ENCODE measurements around the gene WDR89.
"Not testable (repeated sequence)": the region's sequence is repeated elsewhere in the genome, so short reads cannot be mapped to it uniquely, and the experiment has no call there.

The WDR89 gene

GRCh38 chr14:63672417-63673180 is 30.9 kb upstream of the WDR89 start:
- no peak overlapping the region for H3K9ac ChIP-seq (ENCODE audit: low read length)
- no peaks in the 10 kb centered on the region for H3K9me3 ChIP-seq (ENCODE audit: control insufficient read depth, low read depth, low read length)
- H3K4me1 ChIP-seq (ENCODE audit: control insufficient read depth, low read depth, low read length), result no peaks in the 10 kb centered on the region
- no peaks in the 10 kb centered on the region for H3K36me3 ChIP-seq (ENCODE audit: control insufficient read depth, low read depth, low read length)
- H3K4me3 ChIP-seq (ENCODE audit: low read length), result no peak overlapping the region
- H3K27me3 ChIP-seq (ENCODE audit: control insufficient read depth, insufficient read depth, low read length), result no peaks in the 10 kb centered on the region
- H3K27ac ChIP-seq (ENCODE audit: low read length), result no peak overlapping the region

DNA sequence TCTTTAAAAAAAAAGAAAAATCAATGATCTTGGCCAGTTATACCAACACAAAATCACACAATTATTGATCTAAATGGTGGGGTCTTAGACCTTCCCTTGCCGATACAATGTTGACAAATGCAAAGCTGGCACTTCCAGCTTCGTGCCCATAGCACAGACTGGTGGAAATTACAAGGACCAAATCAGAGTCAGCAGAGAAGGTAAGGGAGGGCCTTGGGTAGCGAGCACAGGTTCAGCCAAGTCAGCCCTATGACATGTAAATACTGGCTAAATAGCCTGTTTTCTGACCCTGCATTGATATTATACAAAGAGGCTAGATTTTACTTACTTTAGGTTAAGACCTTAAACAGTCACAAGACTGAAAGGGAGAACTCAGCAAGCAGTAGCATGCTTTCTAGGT is 30.3 kb upstream of the WDR89 start:
- H3K36me3 ChIP-seq (ENCODE audit: control insufficient read depth, low read depth, low read length), result no peaks in the 10 kb centered on the region
- H3K9me3 ChIP-seq (ENCODE audit: control insufficient read depth, low read depth, low read length), result no peaks in the 10 kb centered on the region
- no peak overlapping the region for H3K4me3 ChIP-seq (ENCODE audit: low read length)
- no peaks in the 10 kb centered on the region for H3K4me1 ChIP-seq (ENCODE audit: control insufficient read depth, low read depth, low read length)
- H3K9ac ChIP-seq (ENCODE audit: low read length), result no peak overlapping the region
- no peak overlapping the region for H3K27ac ChIP-seq (ENCODE audit: low read length)
- H3K27me3 ChIP-seq (ENCODE audit: control insufficient read depth, insufficient read depth, low read length), result no peaks in the 10 kb centered on the region

DNA sequence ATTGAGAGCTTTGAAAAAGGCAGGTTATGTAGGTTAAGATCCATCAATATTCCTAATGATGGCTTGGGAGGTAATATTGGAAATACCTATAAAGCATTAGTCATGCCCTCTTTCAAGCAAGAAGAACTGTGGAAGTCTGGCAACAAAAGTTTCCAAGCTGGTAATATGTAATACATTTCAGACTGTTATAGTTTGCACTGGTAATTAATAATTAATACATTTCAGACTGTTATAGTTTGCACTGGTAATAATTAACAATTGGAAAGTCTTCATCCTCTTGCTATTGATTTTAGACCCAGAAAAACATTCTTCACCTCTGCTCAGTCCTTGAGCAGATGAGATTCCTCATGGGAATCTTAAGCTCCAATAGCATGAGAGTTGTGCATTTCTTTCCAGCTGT is 29.0 kb upstream of the WDR89 start:
- H3K9ac ChIP-seq (ENCODE audit: low read length), result no peak overlapping the region
- no peaks in the 10 kb centered on the region for H3K9me3 ChIP-seq (ENCODE audit: control insufficient read depth, low read depth, low read length)
- no peaks in the 10 kb centered on the region for H3K36me3 ChIP-seq (ENCODE audit: control insufficient read depth, low read depth, low read length)
- H3K4me3 ChIP-seq (ENCODE audit: low read length), result no peak overlapping the region
- H3K4me1 ChIP-seq (ENCODE audit: control insufficient read depth, low read depth, low read length), result no peaks in the 10 kb centered on the region
- no peak overlapping the region for H3K27ac ChIP-seq (ENCODE audit: low read length)
- H3K27me3 ChIP-seq (ENCODE audit: control insufficient read depth, insufficient read depth, low read length), result no peaks in the 10 kb centered on the region

DNA sequence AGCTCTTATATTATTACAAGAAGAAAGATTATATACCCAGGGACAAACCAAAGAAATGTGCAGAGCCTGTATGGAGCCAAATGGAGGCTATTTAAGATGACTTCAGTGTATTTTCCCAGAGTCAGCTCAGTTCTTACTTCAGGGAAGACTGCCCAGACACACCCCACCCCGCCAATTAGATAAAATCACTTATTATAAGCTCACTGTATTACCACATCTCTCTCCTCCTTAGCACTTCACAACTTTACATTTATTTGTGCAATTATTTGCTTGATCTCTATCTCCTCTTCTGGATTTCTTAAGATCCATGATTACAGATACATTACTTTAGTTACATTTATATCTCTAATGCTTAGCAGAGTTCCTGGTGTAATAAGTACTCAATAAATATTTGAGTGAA is 24.7 kb upstream of the WDR89 start:
- no peak overlapping the region for H3K4me3 ChIP-seq (ENCODE audit: low read length)
- H3K27me3 ChIP-seq (ENCODE audit: control insufficient read depth, insufficient read depth, low read length), result no peaks in the 10 kb centered on the region
- H3K4me1 ChIP-seq (ENCODE audit: control insufficient read depth, low read depth, low read length), result no peaks in the 10 kb centered on the region
- no peaks in the 10 kb centered on the region for H3K9me3 ChIP-seq (ENCODE audit: control insufficient read depth, low read depth, low read length)
- H3K36me3 ChIP-seq (ENCODE audit: control insufficient read depth, low read depth, low read length), result no peaks in the 10 kb centered on the region
- H3K27ac ChIP-seq (ENCODE audit: low read length), result no peak overlapping the region
- H3K9ac ChIP-seq (ENCODE audit: low read length), result no peak overlapping the region

GRCh38 chr14:63663428-63664341 is 22.0 kb upstream of the WDR89 start:
- no peaks in the 10 kb centered on the region for H3K4me1 ChIP-seq (ENCODE audit: control insufficient read depth, low read depth, low read length)
- no peaks in the 10 kb centered on the region for H3K36me3 ChIP-seq (ENCODE audit: control insufficient read depth, low read depth, low read length)
- no peak overlapping the region for H3K9ac ChIP-seq (ENCODE audit: low read length)
- no peak overlapping the region for H3K27ac ChIP-seq (ENCODE audit: low read length)
- H3K4me3 ChIP-seq (ENCODE audit: low read length), result no peak overlapping the region
- no peaks in the 10 kb centered on the region for H3K27me3 ChIP-seq (ENCODE audit: control insufficient read depth, insufficient read depth, low read length)
- no peaks in the 10 kb centered on the region for H3K9me3 ChIP-seq (ENCODE audit: control insufficient read depth, low read depth, low read length)

DNA sequence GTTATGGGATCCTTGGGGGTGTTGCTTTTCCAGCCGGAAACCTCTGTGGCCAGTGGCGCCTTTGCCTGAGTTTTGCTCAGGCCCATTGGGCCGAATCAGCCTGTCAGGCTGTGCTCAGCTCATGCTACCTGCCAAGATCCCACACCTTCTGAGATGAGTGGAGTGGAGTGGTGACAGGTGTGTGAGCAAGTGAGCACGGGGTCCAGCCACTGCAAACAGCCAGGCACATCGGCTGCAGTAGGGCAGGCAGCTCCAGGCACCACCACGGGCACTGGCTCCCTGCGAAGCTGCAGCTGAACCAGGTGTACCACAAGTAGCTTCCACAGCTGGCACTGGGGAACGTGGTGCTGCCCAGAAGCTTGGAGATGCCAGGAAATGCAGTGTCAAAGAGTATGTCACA is 21.1 kb upstream of the WDR89 start:
- Histone ChIP-seq H3K27ac (ENCODE audit: low read length) (no peak overlapping the region), H3K9ac (ENCODE audit: low read length) (no peak overlapping the region), H3K27me3 (ENCODE audit: control insufficient read depth, insufficient read depth, low read length) (no peaks in the 10 kb centered on the region), H3K36me3 (ENCODE audit: control insufficient read depth, low read depth, low read length) (no peaks in the 10 kb centered on the region), H3K9me3 (ENCODE audit: control insufficient read depth, low read depth, low read length) (no peaks in the 10 kb centered on the region), H3K4me1 (ENCODE audit: control insufficient read depth, low read depth, low read length) (no peaks in the 10 kb centered on the region), H3K4me3 (ENCODE audit: low read length) (no peak overlapping the region)

DNA sequence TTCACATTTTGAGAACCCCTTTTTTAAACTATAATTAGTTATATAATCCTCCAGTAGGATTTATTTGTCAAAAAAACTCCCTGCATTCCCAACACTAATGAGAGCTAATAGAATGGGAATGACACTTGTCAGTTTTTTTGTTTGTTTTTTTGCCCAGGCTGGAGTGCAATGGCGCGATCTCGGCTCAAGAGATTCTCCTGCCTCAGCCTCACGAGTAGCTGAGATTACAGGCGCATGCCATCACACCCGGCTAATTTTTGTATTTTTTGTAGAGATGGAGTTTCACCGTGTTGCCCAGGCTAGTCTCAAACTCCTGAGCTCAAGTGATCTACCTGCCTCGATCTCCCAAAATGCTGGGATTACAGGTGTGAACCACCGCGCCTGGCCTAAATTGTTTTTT is 20.2 kb upstream of the WDR89 start:
- H3K36me3 ChIP-seq (ENCODE audit: control insufficient read depth, low read depth, low read length); H3K9ac ChIP-seq (ENCODE audit: low read length); H3K27ac ChIP-seq (ENCODE audit: low read length); H3K4me1 ChIP-seq (ENCODE audit: control insufficient read depth, low read depth, low read length); H3K4me3 ChIP-seq (ENCODE audit: low read length); H3K27me3 ChIP-seq (ENCODE audit: control insufficient read depth, insufficient read depth, low read length); H3K9me3 ChIP-seq (ENCODE audit: control insufficient read depth, low read depth, low read length): not testable (repeated sequence)

- Histone ChIP-seq H3K4me3 (ENCODE audit: low read length) (no peak overlapping the region), H3K36me3 (ENCODE audit: control insufficient read depth, low read depth, low read length) (no peaks in the 10 kb centered on the region), H3K9me3 (ENCODE audit: control insufficient read depth, low read depth, low read length) (no peaks in the 10 kb centered on the region), H3K4me1 (ENCODE audit: control insufficient read depth, low read depth, low read length) (no peaks in the 10 kb centered on the region), H3K9ac (ENCODE audit: low read length) (no peak overlapping the region), H3K27ac (ENCODE audit: low read length) (no peak overlapping the region), H3K27me3 (ENCODE audit: control insufficient read depth, insufficient read depth, low read length) (no peaks in the 10 kb centered on the region)
Observed at GRCh38 chr14:63659726-63660125, 18.1 kb upstream of the WDR89 start.

DNA sequence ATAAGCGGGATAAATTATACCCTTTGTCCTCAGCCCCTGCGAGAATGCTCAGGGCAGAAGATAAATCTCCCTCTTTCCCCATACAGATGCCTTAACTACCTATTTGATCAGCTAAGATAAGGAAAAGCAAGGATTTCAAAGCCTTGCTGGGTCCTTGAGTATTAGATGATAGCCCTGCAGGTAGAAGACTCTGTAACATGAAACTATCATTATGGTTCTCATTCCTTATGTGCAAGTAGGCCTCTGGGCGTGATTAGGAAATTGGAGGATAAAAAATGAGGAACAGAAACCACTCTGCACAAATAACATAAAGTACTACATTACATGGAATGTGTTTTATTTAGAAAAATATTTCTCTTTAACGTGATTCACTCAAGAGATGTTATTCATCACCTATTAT is 14.5 kb upstream of the WDR89 start:
- Histone ChIP-seq H3K36me3 (ENCODE audit: control insufficient read depth, low read depth, low read length) (no peaks in the 10 kb centered on the region), H3K9ac (ENCODE audit: low read length) (no peak overlapping the region), H3K27ac (ENCODE audit: low read length) (no peak overlapping the region), H3K27me3 (ENCODE audit: control insufficient read depth, insufficient read depth, low read length) (no peaks in the 10 kb centered on the region), H3K4me3 (ENCODE audit: low read length) (no peak overlapping the region), H3K9me3 (ENCODE audit: control insufficient read depth, low read depth, low read length) (no peaks in the 10 kb centered on the region), H3K4me1 (ENCODE audit: control insufficient read depth, low read depth, low read length) (no peaks in the 10 kb centered on the region)

GRCh38 chr14:63654936-63655335 is 13.3 kb upstream of the WDR89 start:
- H3K36me3 ChIP-seq (ENCODE audit: control insufficient read depth, low read depth, low read length), result no peaks in the 10 kb centered on the region
- no peaks in the 10 kb centered on the region for H3K4me1 ChIP-seq (ENCODE audit: control insufficient read depth, low read depth, low read length)
- no peak overlapping the region for H3K4me3 ChIP-seq (ENCODE audit: low read length)
- no peak overlapping the region for H3K9ac ChIP-seq (ENCODE audit: low read length)
- no peaks in the 10 kb centered on the region for H3K27me3 ChIP-seq (ENCODE audit: control insufficient read depth, insufficient read depth, low read length)
- H3K9me3 ChIP-seq (ENCODE audit: control insufficient read depth, low read depth, low read length), result no peaks in the 10 kb centered on the region
- no peak overlapping the region for H3K27ac ChIP-seq (ENCODE audit: low read length)

DNA sequence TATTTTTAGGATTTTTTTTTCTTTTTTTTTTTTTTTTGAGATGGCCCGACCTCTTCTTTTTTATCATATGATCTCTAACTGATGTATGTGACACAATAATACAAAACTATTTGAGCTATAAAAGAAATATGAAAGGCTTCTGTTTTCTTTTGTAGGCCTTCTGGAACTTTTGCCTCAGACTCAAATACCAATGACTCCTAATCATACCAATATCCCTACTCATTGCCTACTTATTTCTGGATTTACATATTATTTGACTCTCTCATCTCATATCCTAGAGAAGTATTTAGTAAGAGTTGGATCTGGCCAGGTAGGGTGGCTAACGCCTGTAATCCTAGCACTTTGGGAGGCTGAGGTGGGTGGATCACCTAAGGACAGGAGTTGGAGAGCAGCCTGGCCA is 12.7 kb upstream of the WDR89 start:
- H3K36me3 ChIP-seq (ENCODE audit: control insufficient read depth, low read depth, low read length), result no peaks in the 10 kb centered on the region
- H3K4me1 ChIP-seq (ENCODE audit: control insufficient read depth, low read depth, low read length), result no peaks in the 10 kb centered on the region
- no peaks in the 10 kb centered on the region for H3K9me3 ChIP-seq (ENCODE audit: control insufficient read depth, low read depth, low read length)
- H3K27ac ChIP-seq (ENCODE audit: low read length), result no peak overlapping the region
- no peak overlapping the region for H3K4me3 ChIP-seq (ENCODE audit: low read length)
- no peak overlapping the region for H3K9ac ChIP-seq (ENCODE audit: low read length)
- no peaks in the 10 kb centered on the region for H3K27me3 ChIP-seq (ENCODE audit: control insufficient read depth, insufficient read depth, low read length)

DNA sequence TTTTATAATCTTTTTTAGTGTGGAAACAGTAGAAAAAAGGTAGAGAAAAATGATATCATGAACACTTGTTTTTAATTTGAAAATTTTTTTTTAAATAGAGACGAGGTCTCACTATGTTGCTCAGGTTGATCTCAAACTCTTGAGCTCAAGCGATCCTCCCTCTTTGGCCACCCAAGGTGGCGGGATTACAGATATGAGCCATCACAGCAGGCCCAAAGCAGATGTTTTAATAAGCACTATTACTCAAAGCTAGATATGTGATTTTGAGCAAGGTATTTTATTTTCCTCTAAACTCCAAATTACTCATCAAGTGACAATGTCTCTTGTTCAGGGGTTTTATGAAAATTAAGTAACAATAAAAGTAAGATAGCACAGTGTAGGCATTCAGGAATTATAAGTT is 10.7 kb upstream of the WDR89 start:
- no peak overlapping the region for H3K9ac ChIP-seq (ENCODE audit: low read length)
- no peak overlapping the region for H3K4me3 ChIP-seq (ENCODE audit: low read length)
- H3K9me3 ChIP-seq (ENCODE audit: control insufficient read depth, low read depth, low read length), result no peaks in the 10 kb centered on the region
- H3K27ac ChIP-seq (ENCODE audit: low read length), result no peak overlapping the region
- H3K36me3 ChIP-seq (ENCODE audit: control insufficient read depth, low read depth, low read length), result no peaks in the 10 kb centered on the region
- H3K27me3 ChIP-seq (ENCODE audit: control insufficient read depth, insufficient read depth, low read length), result no peaks in the 10 kb centered on the region
- no peaks in the 10 kb centered on the region for H3K4me1 ChIP-seq (ENCODE audit: control insufficient read depth, low read depth, low read length)
